GM12878 (cell line): Measurements from ENCODE around the gene CXXC5. TPM values are rescaled to one million over a fixed set of nuclear protein-coding genes. Genes with fewer than 3 reads are reported as not detected.

Source experiments
- ATAC-seq: fragments of 200-7000 bp; cut with Tn5 transposase; 3 replicates; pipeline ENCODE4 v1.9.1; 2020; ENCODE audit warnings: mild to moderate bottlenecking, moderate library complexity
- BruUV-seq: library from RNA; stranded (reverse); fragments of 400-500 nt; replicated peaks from 2 replicates; lab custom pipeline; 2021; lab: Mats Ljungman, UMichigan
- CTCF ChIA-PET: fragments of 300-600 bp; sonication (Branson Sonifier 250); formaldehyde crosslinking; extraction: SDS; loops from one replicate; lab custom pipeline; 2021; ENCODE audit warnings: inconsistent platforms; lab: Yijun Ruan, JAX
- POLR2A ChIA-PET: fragments of 350-600 bp; formaldehyde crosslinking; extraction: SDS; loops from one replicate; lab custom pipeline; 2021; ENCODE audit warnings: inconsistent platforms; lab: Charles Lee
- RAD21 ChIA-PET: fragments of 300-600 bp; sonication (Branson Sonifier 250); formaldehyde crosslinking; loops from one replicate; lab custom pipeline; 2023; ENCODE audit warnings: antibody characterized with exemption; ENCODE audit not compliant: unreplicated experiment; lab: Charles Lee
- SMC1A ChIA-PET: fragments of 300-600 bp; sonication (Branson Sonifier 250); formaldehyde crosslinking; loops from one replicate; lab custom pipeline; 2023; ENCODE audit not compliant: unreplicated experiment, uncharacterized antibody; lab: Charles Lee
- DNase-seq: peaks from one replicate; pipeline ENCODE4 v3.0.0-alpha.2; 2011; ENCODE audit warnings: low read depth, low spot score
- FAIRE-seq: peaks from 3 replicates; lab custom pipeline; 2011; peaks lifted over from hg19 to GRCh38; lab: Jason Lieb, UNC
- H2AFZ ChIP-seq: 2 replicates; pipeline ENCODE4 v1.6.0; 2011; ENCODE audit warnings: low read depth, low read length, control low read depth; ENCODE audit not compliant: control insufficient read depth
- H3K27ac ChIP-seq: 2 replicates; pipeline ENCODE4 v1.5.1; 2011; ENCODE audit warnings: control low read depth; ENCODE audit not compliant: control insufficient read depth, insufficient read depth
- H3K27me3 ChIP-seq, 2 experiments: replicated peaks in 1 of 2; 2 replicates each; pipeline versions ENCODE4 v1.6.0 to v1.6.1; 2011; ENCODE audit warnings: low read length in 1 of 2; ENCODE audit not compliant: control insufficient read depth in 2 of 2, insufficient read depth in 2 of 2
- H3K36me3 ChIP-seq, 2 experiments: 2 replicates each; pipeline ENCODE4 v1.5.1; 2011; ENCODE audit warnings: low read length in 1 of 2; ENCODE audit not compliant: control insufficient read depth in 2 of 2, insufficient read depth in 2 of 2
- H3K4me1 ChIP-seq: 2 replicates; pipeline ENCODE4 v1.6.1; 2011; ENCODE audit warnings: mild to moderate bottlenecking, low read length, moderate library complexity, mixed read lengths; ENCODE audit not compliant: control insufficient read depth, insufficient read depth
- H3K4me2 ChIP-seq: 2 replicates; pipeline ENCODE4 v1.6.0; 2011; ENCODE audit warnings: control low read depth; ENCODE audit not compliant: control insufficient read depth, insufficient read depth
- H3K4me3 ChIP-seq: fragments of 200-600 bp; sonication (generic); 2 replicates; pipeline ENCODE4 v1.5.1; 2016
- H3K79me2 ChIP-seq: 2 replicates; pipeline ENCODE4 v1.6.0; 2011; ENCODE audit warnings: low read length; ENCODE audit not compliant: control insufficient read depth, insufficient read depth
- H3K9ac ChIP-seq: 2 replicates; pipeline ENCODE4 v1.8.0; 2011; ENCODE audit warnings: low read length, control low read depth, mixed read lengths; ENCODE audit not compliant: control insufficient read depth, insufficient read depth
- H3K9me3 ChIP-seq: replicated peaks from 3 replicates; pipeline ENCODE4 v1.5.1; 2011; ENCODE audit warnings: mild to moderate bottlenecking, low read length; ENCODE audit not compliant: control insufficient read depth, insufficient read depth
- H4K20me1 ChIP-seq: 2 replicates; pipeline ENCODE4 v1.6.0; 2011; ENCODE audit not compliant: control insufficient read depth, insufficient read depth
- BCL11A ChIP-seq: IDR thresholded peaks from 2 replicates; pipeline ENCODE4 v1.6.1; 2011; ENCODE audit warnings: low read depth, low read length
- BCL3 ChIP-seq: IDR thresholded peaks from 2 replicates; pipeline ENCODE4 v1.6.1; 2011; ENCODE audit warnings: borderline replicate concordance, low read depth, mild to moderate bottlenecking, moderate library complexity, low read length; ENCODE audit not compliant: insufficient read depth, poor library complexity, severe bottlenecking
- CHD2 ChIP-seq: IDR thresholded peaks from 2 replicates; pipeline ENCODE4 v1.6.1; 2011; ENCODE audit warnings: low read depth, low read length, improper control_type of control experiment, borderline replicate concordance
- CUX1 ChIP-seq: IDR thresholded peaks from 2 replicates; pipeline ENCODE4 v1.6.1; 2012; ENCODE audit warnings: improper control_type of control experiment, low read depth, low read length; ENCODE audit not compliant: insufficient replicate concordance
- DPF2 ChIP-seq: fragments of 450-650 bp; IDR thresholded peaks from 2 replicates; pipeline ENCODE4 v1.6.1; 2017; ENCODE audit warnings: mild to moderate bottlenecking
- EED ChIP-seq: sonication (generic); IDR thresholded peaks from 2 replicates; pipeline ENCODE4 v1.6.1; 2016; ENCODE audit warnings: antibody characterized with exemption, low read depth
- FOS ChIP-seq: IDR thresholded peaks from 3 replicates; pipeline ENCODE4 v1.6.1; 2011; ENCODE audit warnings: borderline replicate concordance; ENCODE audit not compliant: insufficient read length; ENCODE audit errors: extremely low read depth
- IKZF1 ChIP-seq: fragments of 450-650 bp; conservative IDR thresholded peaks from 2 replicates; pipeline ENCODE4 v1.6.1; 2017; ENCODE audit warnings: antibody characterized with exemption, mild to moderate bottlenecking
- IKZF2 ChIP-seq, 2 experiments: fragments of 450-650 bp; IDR thresholded peaks; 2 replicates each; pipeline ENCODE4 v1.6.1; 2017; ENCODE audit warnings: mild to moderate bottlenecking in 2 of 2, moderate library complexity in 2 of 2
- MAX ChIP-seq: IDR thresholded peaks from 2 replicates; pipeline ENCODE4 v1.6.1; 2012; ENCODE audit warnings: low read depth, low read length, improper control_type of control experiment
- NFYB ChIP-seq: IDR thresholded peaks from 2 replicates; pipeline ENCODE4 v1.6.1; 2011; ENCODE audit warnings: low read depth, mild to moderate bottlenecking, low read length, improper control_type of control experiment, moderate library complexity; ENCODE audit not compliant: insufficient read depth
- RB1 ChIP-seq: fragments of 450-650 bp; formaldehyde crosslinking; IDR thresholded peaks from 2 replicates; pipeline ENCODE4 v1.6.1; 2017; ENCODE audit warnings: mild to moderate bottlenecking, borderline replicate concordance
- RELA ChIP-seq: fragments of 450-650 bp; IDR thresholded peaks from 2 replicates; pipeline ENCODE4 v1.8.0; 2014; ENCODE audit warnings: borderline replicate concordance; ENCODE audit not compliant: partially characterized antibody
- TARDBP ChIP-seq: IDR thresholded peaks from 2 replicates; pipeline ENCODE4 v1.6.1; 2016; ENCODE audit warnings: borderline replicate concordance
- TCF7 ChIP-seq: IDR thresholded peaks from 2 replicates; pipeline ENCODE4 v1.6.1; 2014; ENCODE audit warnings: antibody characterized with exemption, borderline replicate concordance
- ZNF24 ChIP-seq: fragments of 450-650 bp; IDR thresholded peaks from 2 replicates; pipeline ENCODE4 v1.6.1; 2017; ENCODE audit warnings: antibody characterized with exemption, mild to moderate bottlenecking
- WGBS: methylation state at CpG from one replicate; pipeline ENCODE4 v1.1.6; 2016; ENCODE audit warnings: low lambda C conversion rate; ENCODE audit not compliant: insufficient replicate concordance, insufficient coverage; ENCODE audit errors: missing lambda C conversion rate; 5-methylcytosine and 5-hydroxymethylcytosine counted together
- in situ Hi-C: fragments of 300-500 bp; cut with MboI; formaldehyde crosslinking; loops from 9 replicates; pipeline ENCODE4 v1.14.3; 2018; ENCODE audit warnings: mixed read lengths
- intact Hi-C: fragments of 100-400 bp; cut with micrococcal nuclease; formaldehyde crosslinking; loops from one replicate; pipeline ENCODE4 v1.14.2; 2022; ENCODE audit not compliant: unreplicated experiment
- polyA plus RNA-seq, 11 experiments: library from polyadenylated mRNA; depleted of rRNA in 4 of 11; unstranded in 6 of 11; stranded (reverse) in 5 of 11; fragments of >200 nt; fragmentation: Nextera tagmentation in 4 of 11; fragmentation: Illumina TruSeq in 1 of 11; extraction: Ambion mirVana in 4 of 11; extraction: Trizol in 1 of 11; gene quantifications; 1 replicate in 1 of 11; 2 replicates in 10 of 11; pipeline versions ENCODE4 v1.2.1 to v1.2.3, GENCODE V29; 2011 to 2016; ENCODE audit warnings: inconsistent platforms in 2 of 11, missing spikeins in 2 of 11, low read depth in 1 of 11
- total RNA-seq, 4 experiments: library from RNA; depleted of rRNA in 3 of 4; stranded (reverse); fragments of >200 nt in 3 of 4; fragmentation: Illumina TruSeq in 1 of 4; extraction: Trizol in 1 of 4; gene quantifications; 2 replicates each; pipeline versions ENCODE4 v1.2.1 to v1.2.3, GENCODE V29; 2013 to 2021

Gene CXXC5
- total and polyA plus RNA-seq, 10 of the 15 experiments (the other 5 are each of a cell fraction or from before 2014, with no cell fraction given): 1.8 to 90.8 (median 40.7) TPM

GRCh38 chr5:139633295-139634027 lies 14.7 kb upstream of the CXXC5 start:
- CTCF ChIA-PET: interaction anchor here (0.6 to 10.5 kb wide), 55 partner anchors 9 to 336 kb away, joined by 3 to 335 read pairs (median 4); partner anchors contain the start of genes CXXC5 and SPATA24
- WGBS: 0% methylated on average over 6 of the region's 6 CpGs
- no peak overlapping the region for H3K27ac ChIP-seq
- no peaks in the 10 kb centered on the region for H4K20me1 ChIP-seq
- ATAC-seq (peak; percentile 44), DNase-seq (no peak), FAIRE-seq (no peak)
- no TSS peak for BruUV-seq
- in situ Hi-C loops: loop anchor here (5.0 kb wide), 2 partner anchors 59 to 129 kb away; no protein-coding TSS in a partner anchor
- peaks cover 4% of the 10 kb centered on the region for H3K79me2 ChIP-seq
- H3K4me1 ChIP-seq: peaks cover 55% of the 10 kb centered on the region
- no peak overlapping the region; the same call in 1 of the 2 replicates for H3K9ac ChIP-seq
- SMC1A ChIA-PET: interaction anchor here (0.7 to 12.2 kb wide), 34 partner anchors 11 to 212 kb away, joined by 3 to 212 read pairs (median 6); partner anchors contain the start of gene CXXC5
- H3K27me3 ChIP-seq: no peaks in the 10 kb centered on the region
- H3K9me3 ChIP-seq: no peaks in the 10 kb centered on the region
- intact Hi-C loops: loop anchor here (1.0 to 10.0 kb wide), 4 partner anchors 57 to 331 kb away; no protein-coding TSS in a partner anchor
- H3K4me2 ChIP-seq: peak overlapping the region; percentile 20; the same call in 1 of the 2 replicates
- RAD21 ChIA-PET: interaction anchor here (0.7 to 9.2 kb wide), 33 partner anchors 12 to 360 kb away, joined by 3 to 265 read pairs (median 5); partner anchors contain the start of genes CXXC5 and UBE2D2
- POLR2A ChIA-PET: interaction anchor here (0.8 to 9.8 kb wide), 9 partner anchors 19 to 125 kb away, joined by 3 to 163 read pairs (median 7); no protein-coding TSS in a partner anchor
- no peak overlapping the region for H2AFZ ChIP-seq
- H3K36me3 ChIP-seq: peaks cover 3 to 17% of the 10 kb centered on the region in 2 experiments; a peak in 3 of 4 replicates
- H3K4me3 ChIP-seq: no peak overlapping the region
- TF ChIP-seq BCL11A: no peak
- no peak; the same call in 1 of the 2 replicates for TF ChIP-seq IKZF1
- peak; percentile 46 for TF ChIP-seq RELA
- TF ChIP-seq RB1: no peak
- no peak for TF ChIP-seq MAX
- TF ChIP-seq ZNF24: no peak
- TF ChIP-seq BCL3: no peak
- TF ChIP-seq FOS: no peak
- peak; percentile 83; the same call in 1 of the 2 replicates for TF ChIP-seq TARDBP
- no peak for TF ChIP-seq CUX1
- no peak for TF ChIP-seq EED
- TF ChIP-seq NFYB: no peak
- peak in 1 of 2 experiments; percentile 22; a peak in 2 of 4 replicates for TF ChIP-seq IKZF2 (IDR thresholded peaks at IDR 0.05)
- no peak for TF ChIP-seq DPF2
- no peak for TF ChIP-seq TCF7
- 0 out of 2 replicates have a peak, but pooled peaks have one; percentile 39 for TF ChIP-seq CHD2
